GM12878 (cell line): ENCODE measurements around the gene NT5C. TPM values are rescaled to one million over a fixed set of nuclear protein-coding genes. Genes with fewer than 3 reads are reported as not detected.

ENCODE experiments used
- ATAC-seq: fragments of 200-7000 bp; cut with Tn5 transposase; 3 replicates; pipeline ENCODE4 v1.9.1; 2020; ENCODE audit warnings: mild to moderate bottlenecking, moderate library complexity
- BruUV-seq: library from RNA; stranded (reverse); fragments of 400-500 nt; replicated peaks from 2 replicates; lab custom pipeline; 2021; lab: Mats Ljungman, UMichigan
- CTCF ChIA-PET: fragments of 300-600 bp; sonication (Branson Sonifier 250); formaldehyde crosslinking; extraction: SDS; loops from one replicate; lab custom pipeline; 2021; ENCODE audit warnings: inconsistent platforms; lab: Yijun Ruan, JAX
- POLR2A ChIA-PET: fragments of 350-600 bp; formaldehyde crosslinking; extraction: SDS; loops from one replicate; lab custom pipeline; 2021; ENCODE audit warnings: inconsistent platforms; lab: Charles Lee
- RAD21 ChIA-PET: fragments of 300-600 bp; sonication (Branson Sonifier 250); formaldehyde crosslinking; loops from one replicate; lab custom pipeline; 2023; ENCODE audit warnings: antibody characterized with exemption; ENCODE audit not compliant: unreplicated experiment; lab: Charles Lee
- SMC1A ChIA-PET: fragments of 300-600 bp; sonication (Branson Sonifier 250); formaldehyde crosslinking; loops from one replicate; lab custom pipeline; 2023; ENCODE audit not compliant: unreplicated experiment, uncharacterized antibody; lab: Charles Lee
- DNase-seq: peaks from one replicate; pipeline ENCODE4 v3.0.0-alpha.2; 2011; ENCODE audit warnings: low read depth, low spot score
- FAIRE-seq: peaks from 3 replicates; lab custom pipeline; 2011; peaks lifted over from hg19 to GRCh38; lab: Jason Lieb, UNC
- H2AFZ ChIP-seq: 2 replicates; pipeline ENCODE4 v1.6.0; 2011; ENCODE audit warnings: low read depth, low read length, control low read depth; ENCODE audit not compliant: control insufficient read depth
- H3K27ac ChIP-seq: 2 replicates; pipeline ENCODE4 v1.5.1; 2011; ENCODE audit warnings: control low read depth; ENCODE audit not compliant: control insufficient read depth, insufficient read depth
- H3K27me3 ChIP-seq, 2 experiments: replicated peaks in 1 of 2; 2 replicates each; pipeline versions ENCODE4 v1.6.0 to v1.6.1; 2011; ENCODE audit warnings: low read length in 1 of 2; ENCODE audit not compliant: control insufficient read depth in 2 of 2, insufficient read depth in 2 of 2
- H3K36me3 ChIP-seq, 2 experiments: 2 replicates each; pipeline ENCODE4 v1.5.1; 2011; ENCODE audit warnings: low read length in 1 of 2; ENCODE audit not compliant: control insufficient read depth in 2 of 2, insufficient read depth in 2 of 2
- H3K4me1 ChIP-seq: 2 replicates; pipeline ENCODE4 v1.6.1; 2011; ENCODE audit warnings: mild to moderate bottlenecking, low read length, moderate library complexity, mixed read lengths; ENCODE audit not compliant: control insufficient read depth, insufficient read depth
- H3K4me2 ChIP-seq: 2 replicates; pipeline ENCODE4 v1.6.0; 2011; ENCODE audit warnings: control low read depth; ENCODE audit not compliant: control insufficient read depth, insufficient read depth
- H3K4me3 ChIP-seq: fragments of 200-600 bp; sonication (generic); 2 replicates; pipeline ENCODE4 v1.5.1; 2016
- H3K79me2 ChIP-seq: 2 replicates; pipeline ENCODE4 v1.6.0; 2011; ENCODE audit warnings: low read length; ENCODE audit not compliant: control insufficient read depth, insufficient read depth
- H3K9ac ChIP-seq: 2 replicates; pipeline ENCODE4 v1.8.0; 2011; ENCODE audit warnings: low read length, control low read depth, mixed read lengths; ENCODE audit not compliant: control insufficient read depth, insufficient read depth
- H3K9me3 ChIP-seq: replicated peaks from 3 replicates; pipeline ENCODE4 v1.5.1; 2011; ENCODE audit warnings: mild to moderate bottlenecking, low read length; ENCODE audit not compliant: control insufficient read depth, insufficient read depth
- H4K20me1 ChIP-seq: 2 replicates; pipeline ENCODE4 v1.6.0; 2011; ENCODE audit not compliant: control insufficient read depth, insufficient read depth
- E2F4 ChIP-seq: IDR thresholded peaks from 2 replicates; pipeline ENCODE4 v1.6.1; 2012; ENCODE audit warnings: low read depth, low read length, improper control_type of control experiment
- ELK1 ChIP-seq: IDR thresholded peaks from 2 replicates; pipeline ENCODE4 v1.6.1; 2012; ENCODE audit warnings: low read depth, low read length, improper control_type of control experiment
- IKZF1 ChIP-seq: fragments of 450-650 bp; conservative IDR thresholded peaks from 2 replicates; pipeline ENCODE4 v1.6.1; 2017; ENCODE audit warnings: antibody characterized with exemption, mild to moderate bottlenecking
- NR2F1 ChIP-seq: fragments of 450-650 bp; conservative IDR thresholded peaks from 2 replicates; pipeline ENCODE4 v1.6.1; 2017; ENCODE audit warnings: mild to moderate bottlenecking
- SUZ12 ChIP-seq: fragments of 200-600 bp; sonication (generic); IDR thresholded peaks from one replicate; pipeline ENCODE4 v1.6.1; 2018; ENCODE audit warnings: antibody characterized with exemption, mild to moderate bottlenecking; ENCODE audit not compliant: unreplicated experiment
- WGBS: methylation state at CpG from one replicate; pipeline ENCODE4 v1.1.6; 2016; ENCODE audit warnings: low lambda C conversion rate; ENCODE audit not compliant: insufficient replicate concordance, insufficient coverage; ENCODE audit errors: missing lambda C conversion rate; 5-methylcytosine and 5-hydroxymethylcytosine counted together
- in situ Hi-C: fragments of 300-500 bp; cut with MboI; formaldehyde crosslinking; loops from 9 replicates; pipeline ENCODE4 v1.14.3; 2018; ENCODE audit warnings: mixed read lengths
- intact Hi-C: fragments of 100-400 bp; cut with micrococcal nuclease; formaldehyde crosslinking; loops from one replicate; pipeline ENCODE4 v1.14.2; 2022; ENCODE audit not compliant: unreplicated experiment
- polyA plus RNA-seq, 11 experiments: library from polyadenylated mRNA; depleted of rRNA in 4 of 11; unstranded in 6 of 11; stranded (reverse) in 5 of 11; fragments of >200 nt; fragmentation: Nextera tagmentation in 4 of 11; fragmentation: Illumina TruSeq in 1 of 11; extraction: Ambion mirVana in 4 of 11; extraction: Trizol in 1 of 11; gene quantifications; 1 replicate in 1 of 11; 2 replicates in 10 of 11; pipeline versions ENCODE4 v1.2.1 to v1.2.3, GENCODE V29; 2011 to 2016; ENCODE audit warnings: inconsistent platforms in 2 of 11, missing spikeins in 2 of 11, low read depth in 1 of 11
- total RNA-seq, 4 experiments: library from RNA; depleted of rRNA in 3 of 4; stranded (reverse); fragments of >200 nt in 3 of 4; fragmentation: Illumina TruSeq in 1 of 4; extraction: Trizol in 1 of 4; gene quantifications; 2 replicates each; pipeline versions ENCODE4 v1.2.1 to v1.2.3, GENCODE V29; 2013 to 2021
- TF ChIP-seq, protein P1 (sequence below): IDR thresholded peaks from 2 replicates; pipeline ENCODE4 v1.6.1; 2012; ENCODE audit warnings: low read depth, low read length, improper control_type of control experiment

NT5C gene
- total and polyA plus RNA-seq, 10 of the 15 experiments (the other 5 are each of a cell fraction or from before 2014, with no cell fraction given), result 3.7 to 158 (median 63.9) TPM

GRCh38 chr17:75086496-75087181 is 44.9 kb downstream of the NT5C start (continued):
- TF ChIP-seq ELK1, result no peak
- no peak for TF ChIP-seq SUZ12
- no peak for TF ChIP-seq IKZF1

DNA sequence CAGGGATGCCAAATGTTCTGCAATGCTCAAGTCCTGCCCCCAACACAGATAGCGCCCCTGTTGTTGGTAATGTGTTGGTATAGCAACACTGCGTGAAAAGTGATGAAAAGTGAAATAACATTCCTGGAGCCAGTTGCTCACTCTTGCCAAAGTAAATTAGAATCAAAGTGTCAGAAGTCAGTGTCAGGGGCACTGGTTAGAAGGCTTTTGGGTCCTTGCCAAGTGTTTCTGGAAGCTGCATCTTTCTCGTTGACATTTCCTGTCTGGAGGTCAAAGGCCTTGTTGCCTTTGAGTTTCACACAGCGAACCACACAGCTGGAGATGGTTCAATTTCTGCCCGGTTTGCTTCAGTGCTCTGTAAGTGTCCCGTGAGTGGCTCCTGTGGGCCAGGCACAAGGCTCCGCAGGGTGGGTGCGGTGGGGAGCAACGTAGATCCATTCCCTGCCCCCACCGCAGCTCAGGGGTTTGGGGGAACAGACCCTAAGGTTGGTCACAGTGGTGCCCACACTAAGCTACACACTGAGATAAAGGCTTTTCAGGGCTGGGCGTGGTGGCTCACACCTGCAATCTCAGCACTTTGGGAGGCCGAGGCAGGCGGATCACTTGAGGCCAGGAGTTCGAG is 47.4 kb downstream of the NT5C start:
- ChIA-PET POLR2A (interaction anchor here (0.6 to 1.5 kb wide), 2 partner anchors 10 to 312 kb away, joined by 3 to 5 read pairs; no protein-coding TSS in a partner anchor), SMC1A (interaction anchor here (1.1 kb wide), 1 partner anchor 30 kb away, joined by 3 read pairs; no protein-coding TSS in a partner anchor), CTCF (interaction anchor here (1.1 to 1.8 kb wide), 2 partner anchors 11 to 30 kb away, joined by 3 to 7 read pairs; no protein-coding TSS in a partner anchor), RAD21 (interaction anchor here (1.2 to 1.7 kb wide), 3 partner anchors 15 to 36 kb away, joined by 3 to 6 read pairs (median 5); no protein-coding TSS in a partner anchor)
- intact Hi-C loops, result no loop called here
- no peak overlapping the region for H3K9ac ChIP-seq
- H3K4me2 ChIP-seq, result no peak overlapping the region
- no peaks in the 10 kb centered on the region for H4K20me1 ChIP-seq
- no peak overlapping the region for H3K4me3 ChIP-seq
- no peaks in the 10 kb centered on the region for H3K27me3 ChIP-seq
- 69% methylated on average over 14 of the region's 14 CpGs for WGBS
- H2AFZ ChIP-seq, result no peak overlapping the region
- no peaks in the 10 kb centered on the region for H3K79me2 ChIP-seq
- FAIRE-seq (no peak), DNase-seq (no peak), ATAC-seq (no peak)
- H3K4me1 ChIP-seq, result peaks cover 22% of the 10 kb centered on the region
- in situ Hi-C loops, result no loop called here
- no peaks in the 10 kb centered on the region for H3K36me3 ChIP-seq
- no peak overlapping the region for H3K27ac ChIP-seq
- TF ChIP-seq, protein P1, sequence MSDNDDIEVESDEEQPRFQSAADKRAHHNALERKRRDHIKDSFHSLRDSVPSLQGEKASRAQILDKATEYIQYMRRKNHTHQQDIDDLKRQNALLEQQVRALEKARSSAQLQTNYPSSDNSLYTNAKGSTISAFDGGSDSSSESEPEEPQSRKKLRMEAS, result no peak
- TF ChIP-seq NR2F1 (peak; percentile 63; the same call in 1 of the 2 replicates), E2F4 (no peak)
- BruUV-seq, result no TSS peak
- no peaks in the 10 kb centered on the region for H3K9me3 ChIP-seq
